ENCODE data around the gene GFRA1.

Gene GFRA1

GRCh38 chr10:116096526-116096925, 176.5 kb downstream of the GFRA1 start:
- H3K79me2 ChIP-seq (ENCODE audit: insufficient read depth, low read length): no peaks in the 10 kb centered on the region
- no peaks in the 10 kb centered on the region for H3K9me2 ChIP-seq (ENCODE audit: low read depth, low read length)
- TF ChIP-seq CTCF (IDR thresholded peaks at IDR 0.05; ENCODE audit: low read length) (no peak), EZH2 (IDR thresholded peaks at IDR 0.05; ENCODE audit: borderline replicate concordance, low read length) (no peak)
- no peak overlapping the region for H3K4me2 ChIP-seq (ENCODE audit: low read length)
- H3K4me1 ChIP-seq (ENCODE audit: insufficient read depth, low read length, severe bottlenecking): no peaks in the 10 kb centered on the region
- no peaks in the 10 kb centered on the region for H3K27me3 ChIP-seq (ENCODE audit: insufficient read depth, low read length)
- H3K9ac ChIP-seq (ENCODE audit: low read length): no peak overlapping the region
- H3K4me3 ChIP-seq (ENCODE audit: low read depth, low read length, poor library complexity, severe bottlenecking): no peak overlapping the region
- no peaks in the 10 kb centered on the region for H3F3A ChIP-seq (ENCODE audit: insufficient read depth, low read length)
- no peak overlapping the region for H3K27ac ChIP-seq (ENCODE audit: low read depth, low read length, poor library complexity, severe bottlenecking)
- no peaks in the 10 kb centered on the region for H4K20me1 ChIP-seq (ENCODE audit: insufficient read depth, low read length)
- no peak overlapping the region for H2AFZ ChIP-seq (ENCODE audit: low read length)
- no peaks in the 10 kb centered on the region for H3K36me3 ChIP-seq (ENCODE audit: insufficient read depth, low read length)
- no peaks in the 10 kb centered on the region for H3K9me3 ChIP-seq (ENCODE audit: low read length)

- no peaks in the 10 kb centered on the region for H3K79me2 ChIP-seq (ENCODE audit: insufficient read depth, low read length)
- TF ChIP-seq EZH2 (IDR thresholded peaks at IDR 0.05; ENCODE audit: borderline replicate concordance, low read length) (no peak), CTCF (IDR thresholded peaks at IDR 0.05; ENCODE audit: low read length) (no peak)
- H3K4me1 ChIP-seq (ENCODE audit: insufficient read depth, low read length, severe bottlenecking): no peaks in the 10 kb centered on the region
- H2AFZ ChIP-seq (ENCODE audit: low read length): no peak overlapping the region
- no peak overlapping the region for H3K27ac ChIP-seq (ENCODE audit: low read depth, low read length, poor library complexity, severe bottlenecking)
- no peak overlapping the region for H3K4me3 ChIP-seq (ENCODE audit: low read depth, low read length, poor library complexity, severe bottlenecking)
- H3K9me2 ChIP-seq (ENCODE audit: low read depth, low read length): no peaks in the 10 kb centered on the region
- H3K4me2 ChIP-seq (ENCODE audit: low read length): no peak overlapping the region
- H3K9me3 ChIP-seq (ENCODE audit: low read length): no peaks in the 10 kb centered on the region
- H3F3A ChIP-seq (ENCODE audit: insufficient read depth, low read length): no peaks in the 10 kb centered on the region
- no peak overlapping the region for H3K9ac ChIP-seq (ENCODE audit: low read length)
- no peaks in the 10 kb centered on the region for H3K27me3 ChIP-seq (ENCODE audit: insufficient read depth, low read length)
- no peaks in the 10 kb centered on the region for H3K36me3 ChIP-seq (ENCODE audit: insufficient read depth, low read length)
- no peaks in the 10 kb centered on the region for H4K20me1 ChIP-seq (ENCODE audit: insufficient read depth, low read length)
Observed at GRCh38 chr10:116094356-116094755, 178.7 kb downstream of the GFRA1 start.

- no peaks in the 10 kb centered on the region for H3K9me3 ChIP-seq (ENCODE audit: low read length)
- H3K27me3 ChIP-seq (ENCODE audit: insufficient read depth, low read length): no peaks in the 10 kb centered on the region
- no peak for TF ChIP-seq CTCF (IDR thresholded peaks at IDR 0.05; ENCODE audit: low read length)
- no peak for TF ChIP-seq EZH2 (IDR thresholded peaks at IDR 0.05; ENCODE audit: borderline replicate concordance, low read length)
- no peak overlapping the region for H3K4me2 ChIP-seq (ENCODE audit: low read length)
- H3K27ac ChIP-seq (ENCODE audit: low read depth, low read length, poor library complexity, severe bottlenecking): no peak overlapping the region
- no peaks in the 10 kb centered on the region for H3K9me2 ChIP-seq (ENCODE audit: low read depth, low read length)
- H4K20me1 ChIP-seq (ENCODE audit: insufficient read depth, low read length): no peaks in the 10 kb centered on the region
- no peaks in the 10 kb centered on the region for H3F3A ChIP-seq (ENCODE audit: insufficient read depth, low read length)
- H3K4me3 ChIP-seq (ENCODE audit: low read depth, low read length, poor library complexity, severe bottlenecking): no peak overlapping the region
- H3K36me3 ChIP-seq (ENCODE audit: insufficient read depth, low read length): no peaks in the 10 kb centered on the region
- no peak overlapping the region for H2AFZ ChIP-seq (ENCODE audit: low read length)
- H3K9ac ChIP-seq (ENCODE audit: low read length): no peak overlapping the region
- no peaks in the 10 kb centered on the region for H3K4me1 ChIP-seq (ENCODE audit: insufficient read depth, low read length, severe bottlenecking)
- no peaks in the 10 kb centered on the region for H3K79me2 ChIP-seq (ENCODE audit: insufficient read depth, low read length)
Observed at GRCh38 chr10:116093031-116093430, 180.0 kb downstream of the GFRA1 start.

All from OCI-LY1 (cell line).